ENCODE measurements around the gene STYX. TPM values are rescaled to one million over a fixed set of nuclear protein-coding genes. Genes with fewer than 3 reads are reported as not detected.
"Not testable (repeated sequence)": the region's sequence is repeated elsewhere in the genome, so short reads cannot be mapped to it uniquely, and the experiment has no call there.

Gene STYX
- total and polyA plus RNA-seq, 2 donors from 2014 or later = 4.3 to 11.5 TPM

- H3K4me3 ChIP-seq (ENCODE audit: low read length in 3 of 3) = no peak overlapping the region
These were observed 6.2 kb upstream of the STYX start for GRCh38 chr14:52723514-52724359.

GRCh38 chr14:52724360-52724644 lies 5.7 kb upstream of the STYX start:
- no peak overlapping the region for H3K27ac ChIP-seq (ENCODE audit: low read depth in 2 of 2, low read length in 2 of 2)
- peaks cover 12 to 51% (median 22%) of the 10 kb centered on the region in 3 donors for H3K36me3 ChIP-seq (ENCODE audit: control insufficient read depth in 2 of 3, insufficient read depth in 3 of 3, low read length in 3 of 3)
- no peak overlapping the region for H3K4me3 ChIP-seq (ENCODE audit: low read length in 3 of 3)
- intact Hi-C loops (cut with DNase I) = no loop called here
- H3K27me3 ChIP-seq (ENCODE audit: control insufficient read depth, insufficient read depth, low read length) = no peaks in the 10 kb centered on the region
- no peak overlapping the region for H3K9ac ChIP-seq (ENCODE audit: low read length in 3 of 3)
- TF ChIP-seq, protein P1, sequence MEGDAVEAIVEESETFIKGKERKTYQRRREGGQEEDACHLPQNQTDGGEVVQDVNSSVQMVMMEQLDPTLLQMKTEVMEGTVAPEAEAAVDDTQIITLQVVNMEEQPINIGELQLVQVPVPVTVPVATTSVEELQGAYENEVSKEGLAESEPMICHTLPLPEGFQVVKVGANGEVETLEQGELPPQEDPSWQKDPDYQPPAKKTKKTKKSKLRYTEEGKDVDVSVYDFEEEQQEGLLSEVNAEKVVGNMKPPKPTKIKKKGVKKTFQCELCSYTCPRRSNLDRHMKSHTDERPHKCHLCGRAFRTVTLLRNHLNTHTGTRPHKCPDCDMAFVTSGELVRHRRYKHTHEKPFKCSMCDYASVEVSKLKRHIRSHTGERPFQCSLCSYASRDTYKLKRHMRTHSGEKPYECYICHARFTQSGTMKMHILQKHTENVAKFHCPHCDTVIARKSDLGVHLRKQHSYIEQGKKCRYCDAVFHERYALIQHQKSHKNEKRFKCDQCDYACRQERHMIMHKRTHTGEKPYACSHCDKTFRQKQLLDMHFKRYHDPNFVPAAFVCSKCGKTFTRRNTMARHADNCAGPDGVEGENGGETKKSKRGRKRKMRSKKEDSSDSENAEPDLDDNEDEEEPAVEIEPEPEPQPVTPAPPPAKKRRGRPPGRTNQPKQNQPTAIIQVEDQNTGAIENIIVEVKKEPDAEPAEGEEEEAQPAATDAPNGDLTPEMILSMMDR (IDR thresholded peaks at IDR 0.05; ENCODE audit: borderline replicate concordance, extremely low read depth, insufficient read depth) = no peak
- no peaks in the 10 kb centered on the region for H3K9me3 ChIP-seq (ENCODE audit: control insufficient read depth in 2 of 3, insufficient read depth in 1 of 3, low read length in 3 of 3)
- H3K4me1 ChIP-seq (ENCODE audit: control insufficient read depth in 2 of 3, insufficient read depth in 2 of 3, low read depth in 1 of 3, low read length in 3 of 3) = peaks cover 0 to 3% (median 0%) of the 10 kb centered on the region in 3 donors
- DNase-seq (no peak), FAIRE-seq (no peak)

More at GRCh38 chr14:52723514-52724359, 6.2 kb upstream of the STYX start:
- intact Hi-C loops (cut with DNase I) = no loop called here
- H3K9me3 ChIP-seq (ENCODE audit: control insufficient read depth in 2 of 3, insufficient read depth in 1 of 3, low read length in 3 of 3) = no peaks in the 10 kb centered on the region
- TF ChIP-seq, protein P1 (IDR thresholded peaks at IDR 0.05; ENCODE audit: borderline replicate concordance, extremely low read depth, insufficient read depth) = no peak
- H3K4me1 ChIP-seq (ENCODE audit: control insufficient read depth in 2 of 3, insufficient read depth in 2 of 3, low read depth in 1 of 3, low read length in 3 of 3) = peaks cover 0 to 3% (median 0%) of the 10 kb centered on the region in 3 donors
- peaks cover 14 to 55% (median 22%) of the 10 kb centered on the region in 3 donors for H3K36me3 ChIP-seq (ENCODE audit: control insufficient read depth in 2 of 3, insufficient read depth in 3 of 3, low read length in 3 of 3)
- H3K9ac ChIP-seq (ENCODE audit: low read length in 3 of 3) = no peak overlapping the region
- no peak for FAIRE-seq
- H3K27me3 ChIP-seq (ENCODE audit: control insufficient read depth, insufficient read depth, low read length) = no peaks in the 10 kb centered on the region
- H3K27ac ChIP-seq (ENCODE audit: low read depth in 2 of 2, low read length in 2 of 2) = no peak overlapping the region
- DNase-seq = no peak

DNA sequence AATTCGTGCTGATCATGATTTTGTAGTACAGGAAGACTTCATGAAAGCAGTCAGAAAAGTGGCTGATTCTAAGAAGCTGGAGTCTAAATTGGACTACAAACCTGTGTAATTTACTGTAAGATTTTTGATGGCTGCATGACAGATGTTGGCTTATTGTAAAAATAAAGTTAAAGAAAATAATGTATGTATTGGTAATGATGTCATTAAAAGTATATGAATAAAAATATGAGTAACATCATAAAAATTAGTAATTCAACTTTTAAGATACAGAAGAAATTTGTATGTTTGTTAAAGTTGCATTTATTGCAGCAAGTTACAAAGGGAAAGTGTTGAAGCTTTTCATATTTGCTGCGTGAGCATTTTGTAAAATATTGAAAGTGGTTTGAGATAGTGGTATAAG lies 2.5 kb upstream of the STYX start:
- peak; percentile 30 for FAIRE-seq
- DNase-seq; intact Hi-C loops (cut with DNase I); H3K27me3 ChIP-seq (ENCODE audit: control insufficient read depth, insufficient read depth, low read length); H3K9me3 ChIP-seq (ENCODE audit: control insufficient read depth in 2 of 3, insufficient read depth in 1 of 3, low read length in 3 of 3); H3K4me1 ChIP-seq (ENCODE audit: control insufficient read depth in 2 of 3, insufficient read depth in 2 of 3, low read depth in 1 of 3, low read length in 3 of 3); H3K27ac ChIP-seq (ENCODE audit: low read depth in 2 of 2, low read length in 2 of 2); H3K4me3 ChIP-seq (ENCODE audit: low read length in 3 of 3); H3K9ac ChIP-seq (ENCODE audit: low read length in 3 of 3): not testable (repeated sequence)
- H3K36me3 ChIP-seq (ENCODE audit: control insufficient read depth in 2 of 3, insufficient read depth in 3 of 3, low read length in 3 of 3) = peaks cover 5 to 24% (median 16%) of the 10 kb centered on the region in 3 donors

- intact Hi-C loops (cut with DNase I); FAIRE-seq; H3K27ac ChIP-seq (ENCODE audit: low read depth in 2 of 2, low read length in 2 of 2); DNase-seq; H3K9ac ChIP-seq (ENCODE audit: low read length in 3 of 3); H3K27me3 ChIP-seq (ENCODE audit: control insufficient read depth, insufficient read depth, low read length); H3K4me3 ChIP-seq (ENCODE audit: low read length in 3 of 3); H3K9me3 ChIP-seq (ENCODE audit: control insufficient read depth in 2 of 3, insufficient read depth in 1 of 3, low read length in 3 of 3); H3K4me1 ChIP-seq (ENCODE audit: control insufficient read depth in 2 of 3, insufficient read depth in 2 of 3, low read depth in 1 of 3, low read length in 3 of 3): not testable (repeated sequence)
- peaks cover 3 to 12% (median 10%) of the 10 kb centered on the region in 3 donors for H3K36me3 ChIP-seq (ENCODE audit: control insufficient read depth in 2 of 3, insufficient read depth in 3 of 3, low read length in 3 of 3)
These were observed 931 bp upstream of the STYX start for GRCh38 chr14:52729035-52729434.
